LNCAP (cell line): ENCODE results near the gene RPGRIP1L.

Experiments
- TF ChIP-seq, protein P1 (sequence below): fragments of 450-650 bp; IDR thresholded peaks from 2 replicates; pipeline ENCODE4 v1.5.1; 2017; ENCODE audit warnings: mild to moderate bottlenecking

RPGRIP1L gene

DNA sequence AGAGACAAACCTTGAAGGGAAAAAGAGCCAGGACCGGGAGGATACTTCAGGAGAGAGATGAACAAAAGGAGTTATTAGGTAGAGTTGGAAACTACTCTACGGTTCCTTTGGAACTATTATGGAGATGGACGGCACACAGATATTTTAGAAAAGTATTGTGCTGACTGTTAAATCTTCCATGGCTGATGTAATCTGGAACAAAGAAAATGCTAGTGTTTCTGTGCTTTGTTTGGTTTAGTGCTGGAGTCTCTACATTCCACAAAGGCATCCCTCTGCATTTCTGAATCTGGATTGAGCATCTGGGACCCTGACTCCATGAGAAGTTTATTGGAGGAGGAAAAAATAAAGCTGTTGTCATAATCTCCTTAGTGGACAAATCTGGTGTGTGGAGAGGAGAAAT lies 57.2 kb downstream of the RPGRIP1L start:
- TF ChIP-seq, protein P1, sequence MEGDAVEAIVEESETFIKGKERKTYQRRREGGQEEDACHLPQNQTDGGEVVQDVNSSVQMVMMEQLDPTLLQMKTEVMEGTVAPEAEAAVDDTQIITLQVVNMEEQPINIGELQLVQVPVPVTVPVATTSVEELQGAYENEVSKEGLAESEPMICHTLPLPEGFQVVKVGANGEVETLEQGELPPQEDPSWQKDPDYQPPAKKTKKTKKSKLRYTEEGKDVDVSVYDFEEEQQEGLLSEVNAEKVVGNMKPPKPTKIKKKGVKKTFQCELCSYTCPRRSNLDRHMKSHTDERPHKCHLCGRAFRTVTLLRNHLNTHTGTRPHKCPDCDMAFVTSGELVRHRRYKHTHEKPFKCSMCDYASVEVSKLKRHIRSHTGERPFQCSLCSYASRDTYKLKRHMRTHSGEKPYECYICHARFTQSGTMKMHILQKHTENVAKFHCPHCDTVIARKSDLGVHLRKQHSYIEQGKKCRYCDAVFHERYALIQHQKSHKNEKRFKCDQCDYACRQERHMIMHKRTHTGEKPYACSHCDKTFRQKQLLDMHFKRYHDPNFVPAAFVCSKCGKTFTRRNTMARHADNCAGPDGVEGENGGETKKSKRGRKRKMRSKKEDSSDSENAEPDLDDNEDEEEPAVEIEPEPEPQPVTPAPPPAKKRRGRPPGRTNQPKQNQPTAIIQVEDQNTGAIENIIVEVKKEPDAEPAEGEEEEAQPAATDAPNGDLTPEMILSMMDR, result no peak

DNA sequence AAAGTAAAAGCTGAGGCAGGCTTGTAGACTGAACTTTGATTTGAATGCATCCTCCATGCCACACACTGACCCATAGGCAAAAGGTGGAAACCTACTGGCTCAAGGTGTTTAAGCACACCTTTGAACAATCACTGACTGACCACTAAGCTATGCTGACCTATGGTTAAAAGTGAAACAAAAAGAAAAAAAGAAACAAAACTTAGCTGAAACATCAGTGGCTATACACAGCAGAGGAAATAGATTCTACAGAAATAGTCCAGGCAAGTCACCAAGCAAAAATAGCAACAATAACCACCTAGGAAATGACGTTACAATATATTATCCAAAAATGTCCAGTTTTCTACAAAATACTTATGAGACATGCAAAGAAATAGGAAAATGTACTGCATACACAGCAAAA lies 60.2 kb downstream of the RPGRIP1L start:
- TF ChIP-seq, protein P1, result no peak

DNA sequence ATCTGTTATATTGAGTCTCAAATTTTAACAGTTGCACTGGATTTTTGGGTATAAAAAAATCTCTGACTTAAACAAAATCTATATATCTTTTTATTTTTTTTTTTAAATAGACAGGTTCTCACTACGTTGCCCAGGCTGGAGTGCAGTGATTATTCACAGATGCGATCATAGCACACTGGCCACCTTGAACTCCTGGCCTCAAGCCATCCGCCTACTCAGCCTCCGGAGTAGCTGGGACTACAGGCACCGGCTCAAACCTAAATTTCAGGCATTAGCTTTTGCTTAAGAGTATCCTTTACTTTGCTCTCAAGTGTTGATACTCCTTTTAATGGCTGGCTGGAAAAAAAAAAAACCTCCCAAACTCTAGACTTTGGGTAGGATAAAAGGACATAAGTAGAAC lies 61.6 kb downstream of the RPGRIP1L start:
- TF ChIP-seq, protein P1, result no peak

DNA sequence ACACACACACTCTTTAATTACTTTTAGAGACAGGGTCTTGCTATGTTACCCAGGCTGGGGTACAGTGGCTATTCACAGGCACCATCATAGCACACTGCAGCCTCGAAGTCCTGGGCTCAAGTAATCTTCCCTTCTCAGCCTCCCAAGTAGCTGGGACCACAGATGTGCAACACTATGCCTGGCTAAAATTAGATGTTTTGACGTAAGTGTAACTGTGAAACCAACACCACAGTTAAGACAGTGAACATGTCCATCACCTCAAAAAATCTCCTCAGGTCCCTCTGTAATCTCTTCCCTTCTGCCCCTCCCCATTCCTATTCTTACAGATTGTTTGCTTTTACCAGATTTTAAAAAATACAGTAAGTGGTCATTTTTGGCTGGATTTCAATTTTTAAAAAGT lies 66.7 kb downstream of the RPGRIP1L start:
- TF ChIP-seq, protein P1, result no peak

DNA sequence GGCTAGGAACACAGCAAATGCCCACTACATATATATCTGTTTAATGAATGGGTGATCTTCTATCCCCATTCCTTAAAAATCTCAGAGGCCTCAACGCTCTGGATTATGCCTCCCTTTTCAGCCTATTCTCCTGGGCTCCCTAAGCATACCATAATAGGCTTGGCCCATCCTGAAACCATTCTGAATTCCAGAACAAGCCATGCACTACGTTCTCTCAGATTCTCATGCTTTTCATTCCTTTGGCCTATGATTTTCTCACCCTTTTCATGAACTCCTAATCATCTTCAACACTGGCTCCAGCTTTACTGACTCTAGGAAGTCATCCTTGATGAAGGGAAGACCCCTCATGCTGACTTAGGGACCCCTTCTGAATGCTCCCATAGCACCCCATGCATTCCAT lies 71.1 kb downstream of the RPGRIP1L start:
- TF ChIP-seq, protein P1, result no peak

DNA sequence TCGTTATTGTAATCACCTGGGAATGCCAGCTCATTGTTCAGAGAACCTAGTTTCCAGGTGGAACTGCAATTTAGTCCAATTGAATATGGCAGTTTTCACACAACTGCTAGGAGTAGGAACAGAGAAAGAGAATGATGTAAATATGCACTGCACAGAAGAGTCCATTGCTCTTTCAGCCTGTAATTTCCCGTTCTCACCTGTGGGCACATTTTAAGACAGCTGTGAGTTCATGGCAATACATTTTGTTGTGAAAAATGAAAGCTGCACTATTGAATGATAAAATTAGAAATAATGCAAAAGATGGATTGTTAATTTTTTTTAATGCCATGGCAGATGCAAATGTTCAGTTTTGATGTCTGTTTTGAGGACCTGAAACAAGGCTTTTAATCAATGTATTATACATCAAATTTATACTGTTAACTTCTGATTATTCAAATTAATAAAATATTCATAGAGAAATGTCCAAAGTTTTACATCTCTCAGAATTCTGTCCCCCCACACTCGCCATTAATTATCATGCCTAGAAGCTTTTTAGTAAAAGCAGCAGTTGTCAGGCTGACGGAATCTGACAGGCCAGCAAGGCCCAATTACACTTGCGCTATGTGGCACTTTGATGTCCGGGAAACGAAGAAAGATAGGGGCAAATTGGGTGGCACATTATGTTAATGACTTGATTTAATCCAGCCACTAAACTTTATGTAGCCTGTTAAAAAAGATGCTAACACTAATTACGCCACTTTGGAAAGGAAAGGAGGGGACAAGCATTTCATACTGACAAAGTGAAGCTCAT lies 72.2 kb downstream of the RPGRIP1L start:
- TF ChIP-seq, protein P1, result no peak

DNA sequence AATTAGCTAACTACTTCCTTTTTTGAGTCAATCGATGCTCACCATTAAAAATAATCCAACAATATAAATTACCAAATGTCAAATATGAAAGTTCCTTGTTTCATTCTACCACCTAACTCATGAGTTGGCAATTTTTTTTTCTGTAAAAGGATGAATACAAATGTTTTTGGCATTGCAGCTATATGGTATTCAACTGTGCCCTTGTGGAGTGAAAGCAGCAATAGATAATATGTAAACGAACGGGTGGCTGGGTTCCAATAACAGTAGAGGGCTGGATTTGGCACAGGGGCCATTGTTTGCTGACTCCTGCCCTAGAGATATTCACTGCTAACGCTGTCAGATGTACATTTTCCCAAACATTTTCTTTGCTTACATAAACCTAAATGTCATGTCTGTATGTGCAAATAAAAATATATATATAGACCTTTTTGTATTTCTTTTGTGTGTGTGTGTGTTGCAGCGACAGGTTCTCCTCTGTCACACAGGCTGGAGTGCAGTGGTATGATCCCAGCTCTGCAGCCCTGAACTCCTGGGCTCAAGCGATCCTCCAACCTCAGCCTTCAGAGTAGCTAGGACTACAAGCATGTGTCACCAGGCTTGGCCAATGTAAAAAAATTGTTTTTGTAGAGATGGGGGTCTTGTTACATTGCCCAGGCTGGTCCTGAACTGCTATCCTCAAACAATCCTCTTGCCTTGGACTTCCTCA lies 73.9 kb downstream of the RPGRIP1L start:
- TF ChIP-seq, protein P1, result no peak
